Stimulated activated CD4-positive, alpha-beta T cell treated with anti-CD3 and anti-CD28 coated beads, Interleukin-4, amount 100 ng/mL, for 1 hour (primary cell): ENCODE results near the gene ACADM.
"Not testable (repeated sequence)": the region's sequence is repeated elsewhere in the genome, so short reads cannot be mapped to it uniquely, and the experiment has no call there.

ENCODE experiments used
- DNase-seq: peaks from one replicate; pipeline ENCODE4 v3.0.0-alpha.2; 2020

The ACADM gene

GRCh38 chr1:75742047-75742625 lies 17.6 kb downstream of the ACADM start:
- no peak for DNase-seq

DNA sequence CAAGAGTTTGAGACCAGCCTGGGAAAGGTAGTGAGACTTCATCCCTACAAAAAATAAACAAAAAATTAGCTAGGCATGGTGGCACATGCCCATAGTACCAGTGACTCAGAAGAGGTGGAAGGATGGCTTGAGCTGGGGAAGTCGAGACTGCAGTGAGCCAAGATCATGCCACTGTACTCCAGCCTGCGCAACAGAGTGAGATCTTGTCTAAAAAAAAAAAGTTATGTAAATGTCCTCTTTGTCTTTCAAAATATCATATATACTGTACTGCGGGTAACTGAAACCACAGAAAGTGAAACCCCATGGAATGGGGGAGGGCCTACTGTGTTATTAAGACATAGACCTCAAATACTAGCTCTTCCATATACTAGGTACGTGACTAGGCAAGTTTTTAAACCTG lies 20.8 kb downstream of the ACADM start:
- DNase-seq: no peak

GRCh38 chr1:75757210-75757609 lies 32.7 kb downstream of the ACADM start:
- not testable (repeated sequence) for DNase-seq

- DNase-seq: not testable (repeated sequence)
Measured at GRCh38 chr1:75758543-75758942, 34.0 kb downstream of the ACADM start.

GRCh38 chr1:75764057-75764655 lies 39.6 kb downstream of the ACADM start:
- no peak for DNase-seq

DNA sequence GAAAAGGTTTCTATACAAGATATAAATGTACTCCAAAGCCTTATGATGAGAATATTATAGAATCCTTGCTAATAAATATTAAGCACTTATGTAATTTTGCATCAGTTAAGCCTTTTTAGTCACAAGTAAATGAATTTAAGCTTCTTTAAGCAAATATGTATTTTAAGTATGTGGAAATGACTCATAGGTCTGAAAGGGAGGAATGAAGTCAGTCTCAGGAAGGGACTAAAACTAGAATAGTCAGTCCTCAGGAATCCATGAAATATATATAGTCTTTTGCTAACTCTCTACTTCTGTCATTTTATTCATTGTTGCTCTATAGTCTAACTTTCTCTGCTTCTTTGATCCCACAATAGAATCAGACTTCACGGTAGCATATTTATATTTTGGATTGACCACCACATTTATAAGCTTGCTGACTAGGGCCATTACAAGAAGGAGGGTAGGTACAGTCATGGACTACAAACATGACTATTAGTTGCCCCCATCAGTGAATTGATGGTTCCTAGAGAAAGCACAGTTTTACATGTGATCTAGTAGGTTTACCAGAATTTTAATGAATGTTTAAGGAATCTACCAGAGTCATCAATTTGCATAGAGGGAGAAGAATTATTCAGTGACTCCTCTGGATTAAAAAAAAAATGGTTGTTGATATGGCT lies 41.3 kb downstream of the ACADM start:
- no peak for DNase-seq

- DNase-seq: no peak
Measured at GRCh38 chr1:75768016-75768415, 43.5 kb downstream of the ACADM start.

GRCh38 chr1:75770761-75771160 lies 46.3 kb downstream of the ACADM start:
- no peak for DNase-seq

GRCh38 chr1:75771978-75772377 lies 47.5 kb downstream of the ACADM start:
- no peak for DNase-seq

- not testable (repeated sequence) for DNase-seq
Measured at GRCh38 chr1:75777812-75778211, 53.3 kb downstream of the ACADM start.

DNA sequence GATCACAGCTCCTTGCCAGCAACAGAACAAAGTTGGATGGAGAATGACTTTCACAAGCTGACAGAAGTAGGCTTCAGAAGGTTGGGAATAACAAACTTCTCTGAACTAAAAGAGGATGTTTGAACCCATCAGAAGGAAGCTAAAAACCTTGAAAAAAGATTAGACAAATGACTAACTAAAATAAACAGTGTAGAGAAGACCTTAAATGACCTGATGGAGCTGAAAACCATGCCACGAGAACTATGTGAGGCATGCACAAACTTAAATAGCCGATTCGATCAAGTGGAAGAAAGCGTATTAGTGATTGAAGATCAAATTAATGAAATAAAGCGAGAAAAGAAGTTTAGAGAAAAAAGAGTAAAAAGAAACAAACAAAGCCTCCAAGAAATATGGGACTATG lies 54.2 kb downstream of the ACADM start:
- DNase-seq: not testable (repeated sequence)

GRCh38 chr1:75780183-75780582 lies 55.7 kb downstream of the ACADM start:
- DNase-seq: not testable (repeated sequence)

DNA sequence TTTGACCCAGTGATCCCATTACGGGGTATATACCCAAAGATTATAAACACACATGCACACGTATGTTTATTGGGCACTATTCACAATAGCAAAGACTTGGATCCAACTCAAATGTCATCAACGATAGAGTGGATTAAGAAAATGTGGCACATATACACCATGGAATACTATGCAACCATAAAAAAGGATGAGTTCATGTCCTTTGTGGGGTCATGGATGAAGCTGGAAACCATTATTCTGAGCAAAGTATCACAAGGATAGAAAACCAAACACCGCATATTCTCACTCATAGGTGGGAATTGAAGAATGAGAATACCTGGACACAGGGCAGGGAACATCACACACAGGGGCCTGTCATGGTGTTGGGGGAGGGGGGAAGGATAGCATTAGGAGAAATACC lies 59.4 kb downstream of the ACADM start:
- DNase-seq: not testable (repeated sequence)

GRCh38 chr1:75785320-75785982 lies 60.9 kb downstream of the ACADM start:
- DNase-seq: no peak

GRCh38 chr1:75785983-75786853 lies 61.7 kb downstream of the ACADM start, which contains the start of gene RABGGTB:
Gene RABGGTB (plus strand): TSS chr1:75786256. CDS start chr1:75786272, 16 bp downstream.
- DNase-seq: peak; percentile 94

GRCh38 chr1:75786901-75787493 lies 62.5 kb downstream of the ACADM start:
- DNase-seq: no peak

DNA sequence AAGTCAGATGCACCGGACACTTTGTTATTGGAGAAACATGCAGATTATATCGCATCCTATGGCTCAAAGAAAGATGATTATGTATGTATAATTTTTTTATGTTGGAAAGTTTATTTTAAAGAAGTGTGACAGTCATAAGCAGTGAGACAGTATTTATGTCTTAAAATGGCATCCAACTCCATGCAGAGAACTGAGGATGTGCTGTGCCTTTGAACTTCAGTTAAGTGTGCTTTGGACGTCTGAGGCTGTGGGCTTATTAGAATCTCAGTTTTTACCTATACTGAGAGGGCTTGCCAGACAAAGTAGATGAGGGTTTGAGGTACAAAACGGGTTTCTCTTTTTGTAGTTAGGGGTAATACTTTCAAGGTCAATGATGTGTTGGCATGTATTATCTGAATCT lies 63.0 kb downstream of the ACADM start:
- no peak for DNase-seq

DNA sequence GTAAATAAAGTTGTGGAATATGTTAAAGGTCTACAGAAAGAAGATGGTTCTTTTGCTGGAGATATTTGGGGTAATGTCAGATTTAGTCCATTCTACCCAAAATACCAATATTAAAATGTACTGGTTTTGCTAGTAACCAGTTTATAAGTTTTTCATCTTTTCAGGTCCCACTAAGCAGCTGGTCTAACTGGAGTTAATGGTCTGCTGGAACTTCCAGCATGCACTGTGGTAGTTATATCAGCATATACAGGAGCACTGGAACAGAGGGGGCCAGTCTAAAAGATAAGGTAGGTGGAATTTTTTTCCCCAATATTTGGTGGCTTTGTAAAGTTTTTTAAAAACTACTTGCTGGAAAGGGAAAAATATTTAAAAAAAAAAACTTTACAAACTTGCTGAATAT lies 65.5 kb downstream of the ACADM start:
- DNase-seq: no peak

- no peak for DNase-seq
Measured at GRCh38 chr1:75791022-75791421, 66.5 kb downstream of the ACADM start.

- DNase-seq: no peak
Measured at GRCh38 chr1:75792091-75792490, 67.6 kb downstream of the ACADM start.

DNA sequence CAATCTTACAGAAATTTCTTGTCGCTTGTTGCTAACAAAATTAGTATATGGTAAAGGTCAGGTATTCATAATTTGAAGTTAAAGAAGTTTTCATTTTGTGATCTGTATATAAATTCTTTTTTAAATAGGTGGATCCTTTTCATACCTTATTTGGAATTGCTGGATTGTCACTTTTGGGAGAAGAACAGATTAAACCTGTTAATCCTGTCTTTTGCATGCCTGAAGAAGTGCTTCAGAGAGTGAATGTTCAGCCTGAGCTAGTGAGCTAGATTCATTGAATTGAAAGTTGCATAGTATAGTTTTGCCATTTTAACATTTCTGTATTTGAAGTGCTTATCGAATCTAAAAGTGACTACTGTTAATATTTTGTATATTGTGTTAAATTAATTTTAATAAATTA lies 69.9 kb downstream of the ACADM start:
- no peak for DNase-seq

DNA sequence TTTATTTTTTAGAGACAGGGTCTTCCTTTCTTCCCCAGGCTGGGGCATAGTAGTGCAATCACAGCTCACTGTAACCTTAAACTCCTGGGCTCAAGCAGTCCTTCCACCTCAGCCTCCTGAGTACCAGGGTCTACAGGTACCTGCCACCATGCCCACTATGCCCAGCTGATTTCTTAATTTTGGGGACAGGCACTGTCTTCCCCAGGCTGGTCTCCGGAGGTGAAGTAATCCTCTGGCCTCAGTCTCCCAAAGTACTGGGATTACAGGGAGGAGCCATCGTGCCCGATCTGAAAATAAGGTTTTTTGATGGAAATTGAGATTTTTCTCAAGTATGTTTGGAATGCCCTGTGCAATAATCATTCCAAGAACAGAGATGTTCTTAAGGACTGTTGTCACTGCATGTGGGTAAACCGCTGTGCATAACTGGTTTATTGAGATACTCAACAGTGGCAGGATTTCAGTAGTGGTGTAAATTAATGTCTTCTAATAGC lies 71.2 kb downstream of the ACADM start:
- DNase-seq: no peak
